CD4-positive, CD25-positive, alpha-beta regulatory T cell (primary cell): ENCODE results near the gene TYROBP. TPM values are rescaled to one million over a fixed set of nuclear protein-coding genes. Genes with fewer than 3 reads are reported as not detected.

Experiments
- ATAC-seq, 2 donors: fragments of 150-1000 bp; cut with Tn5 transposase; one replicate each; pipeline ENCODE4 v1.10.0; 2021; ENCODE audit warnings: low read depth in 2 of 2, moderate number of reproducible peaks in 2 of 2, moderate library complexity in 1 of 2
- DNase-seq, 3 donors: peaks; one replicate each; pipeline versions ENCODE4 v3.0.0 to v3.0.0-alpha.2; 2012 to 2022; ENCODE audit warnings: mixed read lengths in 1 of 3
- H3K27ac ChIP-seq: one replicate; pipeline ENCODE4 v1.7.0; 2013; ENCODE audit warnings: mild to moderate bottlenecking, low read length; ENCODE audit not compliant: insufficient read depth, poor library complexity, severe bottlenecking
- H3K27me3 ChIP-seq: one replicate; pipeline ENCODE4 v1.7.0; 2013; ENCODE audit warnings: low read length; ENCODE audit not compliant: control insufficient read depth, insufficient read depth
- H3K36me3 ChIP-seq: one replicate; pipeline ENCODE4 v1.7.0; 2013; ENCODE audit warnings: mild to moderate bottlenecking, low read length, moderate library complexity; ENCODE audit not compliant: control insufficient read depth, insufficient read depth
- H3K4me1 ChIP-seq: 2 replicates; pipeline ENCODE4 v1.7.0; 2013; ENCODE audit warnings: mild to moderate bottlenecking, low read length; ENCODE audit not compliant: insufficient read depth, control insufficient read depth, poor library complexity, severe bottlenecking
- H3K4me3 ChIP-seq: one replicate; pipeline ENCODE4 v1.7.0; 2013; ENCODE audit warnings: low read depth, mild to moderate bottlenecking, low read length, moderate library complexity
- H3K9me3 ChIP-seq, 2 experiments: 1 replicate in 1 of 2; 2 replicates in 1 of 2; pipeline ENCODE4 v1.7.0; 2013; ENCODE audit warnings: low read length in 2 of 2, mild to moderate bottlenecking in 1 of 2, moderate library complexity in 1 of 2; ENCODE audit not compliant: control insufficient read depth in 2 of 2
- H3K27ac Mint-ChIP-seq, 3 donors: one replicate each; pipeline ENCODE4 v1.8.0; 2020 to 2022; ENCODE audit warnings: mild to moderate bottlenecking in 3 of 3, mixed read lengths in 3 of 3, moderate library complexity in 2 of 3
- H3K27me3 Mint-ChIP-seq: one replicate; pipeline ENCODE4 v1.8.0; 2022; ENCODE audit warnings: mild to moderate bottlenecking, mixed read lengths
- H3K36me3 Mint-ChIP-seq: one replicate; pipeline ENCODE4 v1.8.0; 2020; ENCODE audit warnings: mixed read lengths
- H3K4me1 Mint-ChIP-seq, 4 donors: one replicate each; pipeline ENCODE4 v1.8.0; 2020 to 2022; ENCODE audit warnings: mixed read lengths in 4 of 4, mild to moderate bottlenecking in 1 of 4
- H3K4me3 Mint-ChIP-seq, 4 donors: one replicate each; pipeline ENCODE4 v1.8.0; 2020 to 2022; ENCODE audit warnings: mild to moderate bottlenecking in 4 of 4, mixed read lengths in 4 of 4, moderate library complexity in 3 of 4
- H3K9me3 Mint-ChIP-seq, 7 donors: one replicate each; pipeline ENCODE4 v1.8.0; 2020 to 2022; ENCODE audit warnings: mixed read lengths in 7 of 7, mild to moderate bottlenecking in 3 of 7, moderate library complexity in 2 of 7
- polyA plus RNA-seq, 4 donors: library from polyadenylated mRNA; unstranded; fragments of 300-500 nt; fragmentation: Illumina TruSeq; gene quantifications; one replicate each; pipeline ENCODE4 v1.2.3, GENCODE V29; 2021
- total RNA-seq: library from RNA; stranded (reverse); gene quantifications from one replicate; pipeline ENCODE4 v1.2.3, GENCODE V29; 2022

Gene TYROBP
- total and polyA plus RNA-seq, 5 donors from 2014 or later, result 0.49 to 6.9 (median 2.1) TPM; not detected in 1

GRCh38 chr19:35888398-35888797, 19.7 kb downstream of the TYROBP start:
- Histone ChIP-seq H3K36me3 (peaks cover 49% of the 10 kb centered on the region), H3K27ac (no peak overlapping the region), H3K27me3 (no peaks in the 10 kb centered on the region), H3K4me1 (no peaks in the 10 kb centered on the region), H3K4me3 (no peak overlapping the region), H3K9me3 (no peaks in the 10 kb centered on the region)
- DNase-seq (no peak), ATAC-seq (no peak)
- Mint-ChIP-seq H3K4me1 (peaks cover 0 to 14% (median 8%) of the 10 kb centered on the region in 4 donors), H3K9me3 (peaks cover 0 to 1% (median 0%) of the 10 kb centered on the region in 7 donors), H3K36me3 (peaks cover 39% of the 10 kb centered on the region), H3K4me3 (no peak overlapping the region), H3K27me3 (no peaks in the 10 kb centered on the region), H3K27ac (peak overlapping the region in 2 of 3 donors; percentile 42 to 54)

GRCh38 chr19:35887197-35887596, 20.9 kb downstream of the TYROBP start:
- Histone ChIP-seq H3K27me3 (no peaks in the 10 kb centered on the region), H3K27ac (no peak overlapping the region), H3K4me3 (no peak overlapping the region), H3K4me1 (peaks cover 3% of the 10 kb centered on the region), H3K9me3 (no peaks in the 10 kb centered on the region), H3K36me3 (peaks cover 37% of the 10 kb centered on the region)
- H3K27me3 Mint-ChIP-seq, result no peaks in the 10 kb centered on the region
- peaks cover 28% of the 10 kb centered on the region for H3K36me3 Mint-ChIP-seq
- no peaks in the 10 kb centered on the region for H3K9me3 Mint-ChIP-seq
- DNase-seq (no peak), ATAC-seq (no peak)
- no peak overlapping the region for H3K4me3 Mint-ChIP-seq
- peaks cover 3 to 9% (median 7%) of the 10 kb centered on the region in 4 donors for H3K4me1 Mint-ChIP-seq
- H3K27ac Mint-ChIP-seq, result no peak overlapping the region

DNA sequence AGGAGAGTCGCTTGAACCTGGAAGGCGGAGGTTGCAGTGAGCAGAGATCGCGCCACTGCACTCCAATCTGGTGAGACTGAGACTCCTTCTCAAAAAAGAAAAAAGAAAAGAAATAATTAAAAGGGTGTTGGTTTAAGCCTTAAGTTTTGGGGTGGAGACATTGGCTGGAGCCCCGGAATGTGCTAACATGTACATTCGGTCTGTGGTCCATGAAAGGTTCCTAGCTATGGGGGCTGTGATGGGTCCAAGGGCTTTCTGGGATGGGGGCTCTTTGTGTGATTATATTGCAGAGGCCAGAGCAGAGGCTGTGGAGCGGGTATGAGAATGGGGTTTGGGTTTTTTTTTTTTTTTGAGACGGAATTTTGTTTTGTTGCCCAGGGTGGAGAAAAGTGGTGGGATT, 22.2 kb downstream of the TYROBP start:
- DNase-seq (no peak), ATAC-seq (no peak)
- Histone ChIP-seq H3K27me3 (no peaks in the 10 kb centered on the region), H3K4me3 (no peak overlapping the region), H3K36me3 (peaks cover 31% of the 10 kb centered on the region), H3K9me3 (no peaks in the 10 kb centered on the region), H3K4me1 (peaks cover 4% of the 10 kb centered on the region), H3K27ac (no peak overlapping the region)
- Mint-ChIP-seq H3K9me3 (no peaks in the 10 kb centered on the region), H3K4me1 (peaks cover 5 to 9% (median 7%) of the 10 kb centered on the region in 4 donors), H3K36me3 (peaks cover 26% of the 10 kb centered on the region), H3K4me3 (no peak overlapping the region), H3K27ac (no peak overlapping the region), H3K27me3 (peaks cover 4% of the 10 kb centered on the region)

- H3K9me3 Mint-ChIP-seq, result no peaks in the 10 kb centered on the region
- Histone ChIP-seq H3K36me3 (peaks cover 25% of the 10 kb centered on the region), H3K4me1 (peaks cover 4% of the 10 kb centered on the region), H3K27me3 (peaks cover 2% of the 10 kb centered on the region), H3K4me3 (no peak overlapping the region), H3K27ac (no peak overlapping the region), H3K9me3 (no peaks in the 10 kb centered on the region)
- peaks cover 24% of the 10 kb centered on the region for H3K36me3 Mint-ChIP-seq
- peak overlapping the region; percentile 20 to 85 (median 38) for H3K27ac Mint-ChIP-seq
- no peak for ATAC-seq
- no peak overlapping the region for H3K4me3 Mint-ChIP-seq
- peaks cover 5% of the 10 kb centered on the region for H3K27me3 Mint-ChIP-seq
- H3K4me1 Mint-ChIP-seq, result peaks cover 4 to 9% (median 7%) of the 10 kb centered on the region in 4 donors
- DNase-seq, result no peak
These were observed 22.8 kb downstream of the TYROBP start for GRCh38 chr19:35885225-35885738.

GRCh38 chr19:35883882-35884281, 24.2 kb downstream of the TYROBP start:
- peaks cover 3 to 10% (median 5%) of the 10 kb centered on the region in 4 donors for H3K4me1 Mint-ChIP-seq
- H3K27me3 Mint-ChIP-seq, result peaks cover 16% of the 10 kb centered on the region
- Histone ChIP-seq H3K4me3 (no peak overlapping the region), H3K9me3 (no peaks in the 10 kb centered on the region), H3K27ac (no peak overlapping the region), H3K27me3 (peaks cover 5% of the 10 kb centered on the region), H3K4me1 (peaks cover 8% of the 10 kb centered on the region), H3K36me3 (peaks cover 11% of the 10 kb centered on the region)
- no peaks in the 10 kb centered on the region for H3K9me3 Mint-ChIP-seq
- ATAC-seq, result no peak
- H3K27ac Mint-ChIP-seq, result no peak overlapping the region
- DNase-seq, result no peak
- no peak overlapping the region for H3K4me3 Mint-ChIP-seq
- peaks cover 16% of the 10 kb centered on the region for H3K36me3 Mint-ChIP-seq

GRCh38 chr19:35882114-35882832, 25.8 kb downstream of the TYROBP start:
- DNase-seq, result peak; percentile 33 to 80 (median 79)
- Mint-ChIP-seq H3K27me3 (peaks cover 29% of the 10 kb centered on the region), H3K9me3 (no peaks in the 10 kb centered on the region)

GRCh38 chr19:35879770-35880317, 28.3 kb downstream of the TYROBP start:
- no peaks in the 10 kb centered on the region for H3K36me3 ChIP-seq
- Mint-ChIP-seq H3K4me1 (peaks cover 2 to 10% (median 5%) of the 10 kb centered on the region in 4 donors), H3K27me3 (peaks cover 39% of the 10 kb centered on the region), H3K9me3 (peaks cover 0 to under 1% (median 0%) of the 10 kb centered on the region in 7 donors), H3K36me3 (no peaks in the 10 kb centered on the region), H3K27ac (no peak overlapping the region), H3K4me3 (no peak overlapping the region)
- ATAC-seq (peak in 1 of 2 donors; percentile 55), DNase-seq (peak; percentile 58 to 77 (median 58))
- H3K4me3 ChIP-seq, result no peak overlapping the region
- H3K27me3 ChIP-seq, result peaks cover 5% of the 10 kb centered on the region
- H3K4me1 ChIP-seq, result peaks cover 8% of the 10 kb centered on the region
- H3K27ac ChIP-seq, result no peak overlapping the region
- H3K9me3 ChIP-seq, result no peaks in the 10 kb centered on the region

More at GRCh38 chr19:35882114-35882832, 25.8 kb downstream of the TYROBP start:
- H3K4me3 Mint-ChIP-seq, result no peak overlapping the region
- H3K27me3 ChIP-seq, result peaks cover 5% of the 10 kb centered on the region
- peaks cover 7% of the 10 kb centered on the region for H3K36me3 Mint-ChIP-seq
- peaks cover 8% of the 10 kb centered on the region for H3K4me1 ChIP-seq
- no peak overlapping the region for H3K4me3 ChIP-seq
- ATAC-seq, result peak; percentile 53 to 59
- no peak overlapping the region for H3K27ac Mint-ChIP-seq
- H3K9me3 ChIP-seq, result no peaks in the 10 kb centered on the region
- no peaks in the 10 kb centered on the region for H3K36me3 ChIP-seq
- no peak overlapping the region for H3K27ac ChIP-seq
- H3K4me1 Mint-ChIP-seq, result peaks cover 3 to 10% (median 5%) of the 10 kb centered on the region in 4 donors
